HG02943 (cell line): ENCODE data around the gene BANK1.

ENCODE experiments used
- ATAC-seq: cut with Tn5 transposase; IDR thresholded peaks from one replicate; pipeline ENCODE4 v1.9.1; 2021; ENCODE audit warnings: mild to moderate bottlenecking, low read depth, moderate library complexity; ENCODE audit not compliant: unreplicated experiment

Gene BANK1

DNA sequence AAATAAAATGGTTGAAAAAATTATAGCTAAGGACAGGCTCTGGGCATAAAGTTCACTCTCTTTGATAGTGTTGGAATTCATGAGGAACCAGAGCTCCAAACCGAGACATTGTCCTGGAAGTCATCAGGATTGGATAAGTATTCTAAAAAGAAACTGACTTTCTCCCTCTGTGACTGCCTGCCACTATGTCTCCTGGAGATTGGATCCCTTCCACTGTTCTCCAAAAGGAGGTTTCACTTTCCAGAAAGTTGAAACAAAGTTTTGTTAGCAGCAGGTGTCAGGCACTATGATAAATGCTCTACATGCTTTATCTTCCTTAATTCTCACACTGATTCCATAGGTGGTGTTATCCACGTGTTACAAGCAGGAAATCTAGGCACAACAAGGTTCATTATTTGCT, 16.8 kb downstream of the BANK1 start:
- peak; percentile 23 for ATAC-seq

GRCh38 chr4:101813604-101814003, 23.1 kb downstream of the BANK1 start:
- no peak for ATAC-seq

DNA sequence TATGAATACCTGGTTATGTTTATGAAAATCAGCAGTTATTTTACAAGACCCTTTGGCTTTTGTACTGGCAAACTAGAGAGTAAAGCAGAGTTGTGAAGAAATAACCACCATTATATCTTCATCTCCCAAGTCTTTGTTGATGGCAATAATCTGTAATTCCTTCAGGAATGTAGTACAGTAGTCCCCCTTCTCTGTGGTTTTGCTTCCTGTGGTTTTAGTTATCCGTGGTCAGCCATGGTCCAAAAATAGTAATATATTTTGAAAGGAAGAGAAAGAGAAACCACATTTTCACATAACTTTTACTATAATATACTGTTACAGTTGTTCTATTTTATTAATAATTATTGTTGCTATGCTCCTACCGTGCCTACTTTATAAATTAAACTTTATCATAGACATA, 27.8 kb downstream of the BANK1 start:
- ATAC-seq, result no peak

GRCh38 chr4:101823864-101824263, 33.3 kb downstream of the BANK1 start:
- ATAC-seq, result no peak

GRCh38 chr4:101824500-101824899, 34.0 kb downstream of the BANK1 start:
- no peak for ATAC-seq

- no peak for ATAC-seq
These were observed 35.4 kb downstream of the BANK1 start for GRCh38 chr4:101825953-101826352.

DNA sequence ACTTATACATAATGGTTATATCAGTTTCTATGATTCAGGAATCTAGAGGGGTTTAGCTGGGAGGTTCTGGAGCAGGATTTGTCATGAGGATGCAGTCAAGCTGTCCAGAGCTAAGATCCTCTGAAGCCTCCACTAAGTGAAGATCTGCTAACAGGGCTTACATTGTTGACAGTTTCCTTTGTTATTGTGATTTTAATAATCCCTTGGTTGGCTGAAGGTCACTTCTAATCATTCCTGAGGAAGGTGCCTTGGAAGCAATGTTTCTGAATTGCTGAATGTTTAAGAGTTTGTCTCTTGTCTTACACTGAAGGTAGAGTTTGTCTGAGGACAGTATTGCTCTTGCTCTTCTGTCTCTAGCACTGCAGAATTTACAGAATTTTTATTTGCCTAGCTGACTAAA, 41.3 kb downstream of the BANK1 start:
- no peak for ATAC-seq

DNA sequence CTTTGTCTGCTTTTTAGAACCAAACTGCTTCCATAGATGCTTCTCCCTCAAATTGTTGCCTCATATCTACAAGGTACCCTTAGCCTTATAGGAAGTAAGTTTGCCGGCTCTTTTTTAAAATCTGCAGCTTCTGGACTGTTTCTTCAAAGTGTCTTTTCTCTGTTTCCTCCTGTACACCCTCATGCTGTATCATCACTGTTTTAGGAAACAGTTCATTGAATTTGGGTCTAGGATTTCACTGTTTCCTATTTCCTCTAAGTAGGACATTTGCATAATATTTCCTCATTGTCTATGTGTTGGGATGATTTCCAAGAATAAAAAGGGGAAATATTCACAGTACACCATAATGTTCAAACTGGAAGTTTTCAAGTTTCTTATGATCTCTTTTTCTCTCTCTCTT, 43.0 kb downstream of the BANK1 start:
- no peak for ATAC-seq

DNA sequence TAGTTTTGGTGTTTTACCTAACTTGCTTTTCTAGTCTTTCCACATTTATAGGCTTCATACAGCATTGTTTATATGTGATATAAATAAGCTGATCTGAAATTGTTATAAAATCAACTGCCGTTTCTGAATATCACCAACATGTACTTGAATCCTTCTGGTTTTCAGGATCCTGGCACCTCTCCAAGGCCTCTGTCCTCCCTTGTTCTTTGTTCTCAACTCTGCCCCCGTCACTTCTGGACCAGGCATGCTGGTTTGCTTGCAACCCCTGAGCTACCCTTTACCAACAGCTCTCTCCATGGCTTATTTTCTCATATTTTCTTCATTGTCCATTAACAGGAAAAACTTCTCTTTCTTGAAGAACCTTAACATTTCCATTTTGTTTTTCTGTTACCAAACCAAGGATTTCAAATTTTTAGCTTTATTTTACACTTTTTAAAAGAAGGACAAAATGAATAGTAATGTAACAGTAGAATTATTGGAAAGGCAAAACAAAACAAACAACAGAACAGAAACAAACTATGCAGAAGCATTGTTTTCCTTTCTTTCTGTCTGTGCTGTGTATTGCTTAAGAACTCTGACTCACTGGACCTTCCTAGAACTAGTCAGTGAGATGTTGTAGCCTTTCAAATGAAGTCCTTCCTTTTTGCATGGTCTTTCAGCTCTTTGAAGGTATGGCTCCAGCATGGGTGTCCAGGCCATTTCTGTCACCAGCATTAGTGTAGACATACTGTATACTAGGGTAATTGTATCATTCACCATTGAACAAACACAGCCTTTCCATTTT, 44.8 kb downstream of the BANK1 start:
- ATAC-seq, result no peak

DNA sequence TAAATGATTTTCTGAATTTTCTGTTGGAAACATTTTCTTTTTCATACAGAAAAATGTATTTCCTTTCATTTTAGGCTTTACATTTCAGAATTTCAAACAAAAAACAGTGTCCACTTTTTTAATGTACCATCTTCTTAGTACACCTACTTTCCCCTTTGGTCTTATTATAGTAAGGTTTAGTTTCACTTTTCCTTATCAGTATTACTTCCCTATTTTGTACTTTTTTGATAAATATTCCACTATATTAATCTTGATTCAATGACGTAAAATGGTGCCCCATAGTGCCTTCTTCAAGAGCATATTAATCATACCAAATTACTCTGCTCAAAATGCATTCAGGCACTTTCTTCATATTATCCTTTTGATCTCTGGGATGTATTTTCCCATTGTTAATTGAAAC, 52.5 kb downstream of the BANK1 start:
- ATAC-seq, result no peak

DNA sequence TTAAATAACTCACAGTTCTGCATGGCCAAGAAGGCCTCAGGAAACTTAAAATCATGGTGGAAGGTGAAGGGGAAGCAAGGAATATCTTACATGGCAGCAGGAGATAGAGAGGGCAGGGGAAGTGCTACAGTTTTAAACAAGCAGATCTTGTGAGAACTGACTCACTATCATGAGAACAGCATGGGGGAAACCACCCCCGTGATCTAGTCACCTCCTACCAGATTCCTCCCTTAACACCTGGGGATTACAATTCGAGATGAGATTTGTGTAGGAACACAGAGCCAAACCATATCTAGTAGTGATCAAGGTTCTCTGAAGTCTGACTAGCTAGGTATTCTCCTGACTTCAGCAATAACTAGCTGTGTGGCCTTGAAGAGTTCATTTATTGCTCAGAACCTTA, 56.0 kb downstream of the BANK1 start:
- ATAC-seq, result no peak

- ATAC-seq, result no peak
These were observed 60.2 kb downstream of the BANK1 start for GRCh38 chr4:101850698-101851097.

- no peak for ATAC-seq
These were observed 61.1 kb downstream of the BANK1 start for GRCh38 chr4:101851672-101852071.

GRCh38 chr4:101853028-101853427, 62.5 kb downstream of the BANK1 start:
- ATAC-seq, result peak; percentile 56

DNA sequence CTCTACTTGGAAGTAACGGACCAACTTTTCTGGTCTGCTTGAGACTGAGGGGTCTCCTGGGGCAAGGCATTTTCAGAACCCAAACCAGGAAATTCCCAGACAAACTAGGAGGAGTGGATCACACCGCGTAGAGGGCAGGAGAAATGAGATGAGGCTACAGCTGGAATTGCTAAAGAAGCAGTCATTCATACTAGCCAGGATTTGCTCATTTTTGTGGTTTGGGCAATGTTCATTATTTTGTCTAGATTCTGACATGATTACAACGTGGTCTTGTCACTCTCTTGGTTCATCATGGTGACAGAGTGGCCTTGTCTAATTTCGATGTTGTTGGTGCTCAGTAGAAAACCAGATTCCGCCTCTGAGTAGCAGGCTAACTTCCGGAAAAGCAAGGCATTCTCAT, 63.2 kb downstream of the BANK1 start:
- no peak for ATAC-seq

DNA sequence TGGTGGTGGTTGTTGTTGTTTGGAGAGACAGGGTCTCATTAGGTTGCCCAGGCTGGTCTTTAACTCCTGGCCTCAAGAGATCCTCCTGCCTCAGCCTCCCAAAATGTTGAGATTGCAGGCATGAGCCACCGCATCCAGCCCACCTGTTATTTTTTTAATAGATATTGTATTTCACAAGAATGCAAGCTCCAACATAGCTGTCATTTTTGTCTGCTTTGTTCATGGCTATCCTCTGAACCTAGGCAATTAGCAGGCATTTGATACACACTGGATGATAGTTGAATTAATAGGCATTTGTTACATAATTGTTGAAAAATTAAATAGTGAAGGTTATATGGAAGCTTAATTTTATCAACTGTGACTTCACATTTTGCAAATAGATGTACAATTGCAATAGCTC, 64.7 kb downstream of the BANK1 start:
- no peak for ATAC-seq

DNA sequence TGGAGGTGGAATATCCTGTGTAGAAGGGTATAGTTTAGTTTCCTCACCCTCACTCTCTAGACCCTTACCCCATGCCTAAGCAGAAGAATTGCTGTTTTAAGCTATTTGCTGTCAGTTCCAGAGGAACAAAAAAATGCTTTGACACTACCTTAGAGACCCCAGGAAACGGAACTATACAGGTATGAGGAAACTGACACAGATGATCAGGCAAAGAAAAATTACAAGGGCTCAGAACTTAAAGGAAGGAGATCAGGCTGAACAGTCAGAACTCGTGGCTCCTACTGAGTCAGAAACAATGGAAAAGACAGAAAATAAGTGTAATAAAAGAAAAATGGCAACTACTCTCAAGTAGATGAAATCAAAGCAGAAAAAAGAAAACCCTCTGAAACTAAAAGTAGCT, 65.6 kb downstream of the BANK1 start:
- ATAC-seq, result no peak

- ATAC-seq, result no peak
These were observed 66.6 kb downstream of the BANK1 start for GRCh38 chr4:101857176-101857575.

- ATAC-seq, result no peak
These were observed 68.1 kb downstream of the BANK1 start for GRCh38 chr4:101858641-101859040.

- ATAC-seq, result no peak
These were observed 72.1 kb downstream of the BANK1 start for GRCh38 chr4:101862595-101862994.

DNA sequence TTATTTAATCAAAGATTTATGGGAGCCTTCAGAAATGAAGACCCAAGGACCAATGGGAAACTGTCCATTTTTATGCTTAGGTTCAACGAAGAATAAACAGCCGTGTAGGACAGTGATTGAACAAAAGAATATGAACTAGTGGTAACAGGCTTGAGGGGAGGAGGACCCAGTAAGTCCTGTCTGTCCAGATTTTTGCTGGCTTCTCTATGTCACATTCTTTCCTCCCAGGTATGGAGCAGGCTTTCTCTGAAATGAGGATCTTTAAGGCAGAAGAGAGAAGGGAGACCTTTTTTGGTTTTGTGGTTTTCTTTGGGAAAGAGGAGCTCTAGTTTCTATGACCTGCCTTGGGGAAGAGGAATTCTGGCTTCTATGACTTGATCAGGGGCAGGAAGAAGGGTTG, 74.1 kb downstream of the BANK1 start:
- no peak for ATAC-seq

DNA sequence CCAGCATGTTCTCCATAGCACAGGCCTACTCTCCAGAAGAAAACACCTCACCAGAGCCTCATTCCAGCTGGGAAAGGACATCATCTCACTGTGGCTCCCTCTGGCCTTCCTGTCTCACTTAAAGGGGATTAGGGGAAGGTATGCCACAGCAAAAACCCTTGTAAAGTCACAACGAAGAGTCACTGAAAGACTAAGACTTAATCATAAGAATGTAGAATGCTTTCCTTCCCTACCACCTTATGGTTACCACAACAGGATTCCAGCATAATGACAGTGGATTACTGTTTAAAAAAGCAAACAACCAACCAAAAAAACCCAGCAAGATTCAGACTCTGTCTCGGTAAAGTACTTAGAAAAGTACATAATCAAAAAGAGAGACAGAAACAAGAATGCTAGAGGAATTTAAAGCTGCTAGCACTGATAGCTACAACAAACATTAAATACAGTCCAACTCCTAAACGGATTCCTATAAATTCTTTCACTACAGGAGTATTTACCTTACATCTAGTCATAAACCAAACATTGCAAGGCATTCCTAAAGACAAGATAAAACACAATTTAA, 75.1 kb downstream of the BANK1 start:
- no peak for ATAC-seq
